Kidney (tissue), 14 donors: ENCODE data around the gene SYTL1. TPM values are rescaled to one million over a fixed set of nuclear protein-coding genes. Genes with fewer than 3 reads are reported as not detected.

Source experiments
- DNase-seq, 5 donors: peaks; one replicate each; pipeline ENCODE4 v3.0.0-alpha.2; 2013 to 2020
- FAIRE-seq: peaks from 2 replicates; lab custom pipeline; 2012; peaks lifted over from hg19 to GRCh38; lab: Jason Lieb, UNC
- H3K27ac ChIP-seq, 2 donors: one replicate each; pipeline ENCODE4 v1.7.0; 2013; ENCODE audit warnings: low read depth in 2 of 2, low read length in 2 of 2, inconsistent platforms in 1 of 2
- H3K27me3 ChIP-seq: one replicate; pipeline ENCODE4 v1.7.1; 2013; ENCODE audit warnings: low read length, inconsistent platforms; ENCODE audit not compliant: control insufficient read depth, insufficient read depth
- H3K36me3 ChIP-seq, 3 donors: one replicate each; pipeline versions ENCODE4 v1.7.0 to v1.7.1; 2013; ENCODE audit warnings: low read length in 3 of 3, control low read depth in 1 of 3, inconsistent platforms in 1 of 3; ENCODE audit not compliant: insufficient read depth in 3 of 3, control insufficient read depth in 2 of 3
- H3K4me1 ChIP-seq, 3 donors: one replicate each; pipeline versions ENCODE4 v1.7.0 to v1.7.1; 2013; ENCODE audit warnings: low read length in 3 of 3, inconsistent platforms in 1 of 3, low read depth in 1 of 3; ENCODE audit not compliant: control insufficient read depth in 2 of 3, insufficient read depth in 2 of 3
- H3K4me3 ChIP-seq, 3 donors: one replicate each; pipeline versions ENCODE4 v1.7.0 to v1.8.1; 2013; ENCODE audit warnings: low read length in 3 of 3, control low read depth in 1 of 3, inconsistent platforms in 1 of 3
- H3K9ac ChIP-seq, 3 donors: one replicate each; pipeline versions ENCODE4 v1.7.0 to v1.7.1; 2013; ENCODE audit warnings: low read length in 3 of 3, control low read depth in 1 of 3, inconsistent platforms in 1 of 3
- H3K9me3 ChIP-seq, 3 donors: one replicate each; pipeline versions ENCODE4 v1.7.0 to v1.7.1; 2013; ENCODE audit warnings: low read length in 3 of 3, control low read depth in 1 of 3, inconsistent platforms in 1 of 3; ENCODE audit not compliant: control insufficient read depth in 2 of 3, insufficient read depth in 1 of 3
- intact Hi-C: fragments of 100-400 bp; cut with DNase I; formaldehyde crosslinking; loops from one replicate; pipeline ENCODE4 v1.11.1; 2022
- polyA plus RNA-seq: library from polyadenylated mRNA; stranded (reverse); fragments of 350-450 nt; fragmentation: Illumina TruSeq; extraction: RNeasy Lipid Tissue Mini Kit (QIAGEN cat#74804); gene quantifications from one replicate; pipeline ENCODE4 v1.2.3, GENCODE V29; 2014; ENCODE audit warnings: low read depth, low replicate concordance; ENCODE audit not compliant: insufficient read depth
- total RNA-seq: library from RNA; stranded (reverse); fragmentation: NEBNext Ultra II Directional; extraction: Animal tissue kit (Norgen Biotek cat#: 25700); gene quantifications from one replicate; pipeline ENCODE4 v1.2.1, GENCODE V29; 2021
- TF ChIP-seq, protein P1 (sequence below): IDR thresholded peaks from 3 replicates; pipeline ENCODE4 v1.5.1; 2012; ENCODE audit warnings: mild to moderate bottlenecking, moderate library complexity, borderline replicate concordance; ENCODE audit not compliant: insufficient read depth; ENCODE audit errors: extremely low read depth
- donor health status: control.
- donor health status: control.
- donor health status: control.
- donor health status: control.
- donor health status: control.
- donor health status: DM: yes; HTN: yes; CAD: no.
- donor health status: Normal renal cell carcinoma (clear cell type).

SYTL1 gene
- total and polyA plus RNA-seq, 2 donors from 2014 or later = 5.9 to 19.3 TPM

DNA sequence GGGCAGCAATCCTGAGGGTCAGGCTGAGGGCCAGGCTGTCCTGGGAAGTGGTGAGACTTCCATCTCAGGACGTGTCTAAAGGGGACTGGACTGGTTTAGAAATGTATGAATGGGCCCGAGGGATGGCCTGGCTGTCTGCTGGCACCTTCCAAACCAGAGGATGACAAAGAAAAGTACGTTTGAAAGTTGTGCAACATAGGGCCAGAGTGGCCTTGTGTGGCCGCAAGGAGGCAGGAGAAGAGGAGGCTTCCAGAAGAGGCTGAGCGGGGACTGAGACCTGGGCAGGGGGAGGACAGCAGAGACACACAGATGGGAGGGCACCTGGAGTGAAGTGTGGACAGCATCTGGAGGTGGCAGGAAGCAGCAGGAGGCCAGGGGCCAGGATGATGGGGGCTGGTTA, 2.6 kb upstream of the SYTL1 start:
- peaks cover 0 to 2% (median 0%) of the 10 kb centered on the region in 3 donors for H3K4me1 ChIP-seq
- no peak overlapping the region for H3K9ac ChIP-seq
- no peaks in the 10 kb centered on the region for H3K9me3 ChIP-seq
- intact Hi-C loops = no loop called here
- TF ChIP-seq, protein P1, sequence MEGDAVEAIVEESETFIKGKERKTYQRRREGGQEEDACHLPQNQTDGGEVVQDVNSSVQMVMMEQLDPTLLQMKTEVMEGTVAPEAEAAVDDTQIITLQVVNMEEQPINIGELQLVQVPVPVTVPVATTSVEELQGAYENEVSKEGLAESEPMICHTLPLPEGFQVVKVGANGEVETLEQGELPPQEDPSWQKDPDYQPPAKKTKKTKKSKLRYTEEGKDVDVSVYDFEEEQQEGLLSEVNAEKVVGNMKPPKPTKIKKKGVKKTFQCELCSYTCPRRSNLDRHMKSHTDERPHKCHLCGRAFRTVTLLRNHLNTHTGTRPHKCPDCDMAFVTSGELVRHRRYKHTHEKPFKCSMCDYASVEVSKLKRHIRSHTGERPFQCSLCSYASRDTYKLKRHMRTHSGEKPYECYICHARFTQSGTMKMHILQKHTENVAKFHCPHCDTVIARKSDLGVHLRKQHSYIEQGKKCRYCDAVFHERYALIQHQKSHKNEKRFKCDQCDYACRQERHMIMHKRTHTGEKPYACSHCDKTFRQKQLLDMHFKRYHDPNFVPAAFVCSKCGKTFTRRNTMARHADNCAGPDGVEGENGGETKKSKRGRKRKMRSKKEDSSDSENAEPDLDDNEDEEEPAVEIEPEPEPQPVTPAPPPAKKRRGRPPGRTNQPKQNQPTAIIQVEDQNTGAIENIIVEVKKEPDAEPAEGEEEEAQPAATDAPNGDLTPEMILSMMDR = no peak
- H3K4me3 ChIP-seq = no peak overlapping the region
- FAIRE-seq (no peak), DNase-seq (peak in 1 of 5 donors; percentile 49)
- H3K27me3 ChIP-seq = no peaks in the 10 kb centered on the region
- H3K36me3 ChIP-seq = peaks cover 0 to 13% (median 11%) of the 10 kb centered on the region in 3 donors
- H3K27ac ChIP-seq = no peak overlapping the region

DNA sequence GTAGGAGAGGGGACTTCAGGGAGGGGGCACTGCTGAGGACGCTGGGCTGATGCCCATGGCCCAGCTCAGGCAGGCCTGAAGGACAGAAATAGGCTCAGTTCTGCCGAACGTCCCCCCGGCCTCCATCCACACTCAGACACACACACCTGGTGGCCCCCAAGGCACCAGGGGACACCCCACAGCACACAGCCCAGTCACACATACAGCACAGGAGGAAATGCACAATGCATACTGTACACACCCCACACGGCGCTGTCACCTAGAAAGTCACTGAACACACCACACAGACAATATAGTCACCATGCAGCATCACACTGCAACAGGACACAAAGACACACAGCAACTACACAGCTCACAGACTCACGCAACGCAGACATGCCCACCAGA, 562 bp downstream of the SYTL1 start:
- H3K9ac ChIP-seq = no peak overlapping the region
- TF ChIP-seq, protein P1 = no peak
- intact Hi-C loops = no loop called here
- no peaks in the 10 kb centered on the region for H3K9me3 ChIP-seq
- DNase-seq (peak in 2 of 5 donors; percentile 38 to 46), FAIRE-seq (no peak)
- H3K4me3 ChIP-seq = peak overlapping the region in 2 of 3 donors; percentile 28 to 40
- H3K36me3 ChIP-seq = no peaks in the 10 kb centered on the region
- H3K27me3 ChIP-seq = no peaks in the 10 kb centered on the region
- H3K4me1 ChIP-seq = peaks cover 0 to 2% (median 0%) of the 10 kb centered on the region in 3 donors
- no peak overlapping the region for H3K27ac ChIP-seq

- H3K36me3 ChIP-seq = no peaks in the 10 kb centered on the region
- no peak overlapping the region for H3K27ac ChIP-seq
- TF ChIP-seq, protein P1 = no peak
- H3K4me1 ChIP-seq = peaks cover 0 to 2% (median 0%) of the 10 kb centered on the region in 3 donors
- H3K9me3 ChIP-seq = no peaks in the 10 kb centered on the region
- H3K27me3 ChIP-seq = no peaks in the 10 kb centered on the region
- intact Hi-C loops = no loop called here
- no peak overlapping the region for H3K4me3 ChIP-seq
- no peak overlapping the region for H3K9ac ChIP-seq
- peak in 3 of 5 donors; percentile 29 to 84 (median 60) for DNase-seq
- FAIRE-seq = no peak
These were observed 1.2 kb downstream of the SYTL1 start for GRCh38 chr1:27342778-27343638.
